GM21825 (cell line): ENCODE measurements around the gene MAL.
"Not testable (repeated sequence)": the region's sequence is repeated elsewhere in the genome, so short reads cannot be mapped to it uniquely, and the experiment has no call there.

Experiments
- ATAC-seq: cut with Tn5 transposase; IDR thresholded peaks from one replicate; pipeline ENCODE4 v1.9.1; 2021; ENCODE audit warnings: mild to moderate bottlenecking, moderate library complexity; ENCODE audit not compliant: unreplicated experiment

MAL gene

DNA sequence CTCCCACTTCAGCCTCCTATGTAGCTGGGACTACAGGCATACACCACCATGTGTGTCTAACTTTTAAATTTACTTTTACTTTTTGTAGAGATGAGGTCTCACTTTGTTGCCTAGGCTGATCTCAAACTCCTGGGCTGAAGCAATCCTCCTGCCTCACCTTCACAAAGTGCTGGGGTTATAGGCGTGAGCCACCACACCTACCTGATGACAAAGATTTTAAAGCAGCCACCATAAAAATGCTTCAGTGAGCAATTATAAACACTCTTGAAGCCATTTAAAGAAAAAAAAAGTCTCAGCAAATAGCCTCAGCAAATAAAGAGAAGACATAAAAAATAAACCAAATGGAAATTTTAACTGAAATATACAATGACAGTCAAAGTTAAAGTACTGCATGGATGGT is 60.5 kb downstream of the MAL start:
- no peak for ATAC-seq

GRCh38 chr2:95087379-95087778 is 61.9 kb downstream of the MAL start:
- no peak for ATAC-seq

DNA sequence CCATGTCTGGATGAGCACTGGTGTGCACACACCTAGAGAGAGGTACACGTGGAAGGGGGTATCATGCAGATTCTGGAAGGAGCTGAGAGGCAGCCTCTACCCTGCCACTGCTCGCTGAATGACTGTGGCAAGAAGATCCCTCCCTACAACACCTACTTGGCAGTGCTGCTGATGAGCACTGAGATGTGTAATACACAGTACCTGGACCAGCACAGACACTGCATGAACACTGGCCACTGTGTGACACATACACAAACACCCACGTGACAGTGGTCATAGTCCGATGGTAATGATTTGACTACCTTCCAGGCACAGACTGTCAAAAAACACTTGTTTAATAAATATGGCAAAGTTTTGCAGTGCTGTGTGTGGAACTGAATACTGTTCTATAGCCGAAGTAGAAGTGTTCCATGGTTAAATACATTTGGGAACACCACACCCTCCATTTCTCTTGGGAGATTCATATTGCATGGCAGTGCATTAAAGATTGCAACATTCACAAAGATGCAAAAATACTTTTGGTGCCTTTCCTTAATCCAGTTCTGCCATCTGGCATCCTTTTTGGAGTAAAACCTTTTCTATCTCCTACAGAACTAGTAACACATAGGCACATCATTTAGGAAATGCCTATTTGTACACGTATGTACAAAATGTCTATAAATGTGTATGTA is 66.5 kb downstream of the MAL start:
- ATAC-seq: no peak

DNA sequence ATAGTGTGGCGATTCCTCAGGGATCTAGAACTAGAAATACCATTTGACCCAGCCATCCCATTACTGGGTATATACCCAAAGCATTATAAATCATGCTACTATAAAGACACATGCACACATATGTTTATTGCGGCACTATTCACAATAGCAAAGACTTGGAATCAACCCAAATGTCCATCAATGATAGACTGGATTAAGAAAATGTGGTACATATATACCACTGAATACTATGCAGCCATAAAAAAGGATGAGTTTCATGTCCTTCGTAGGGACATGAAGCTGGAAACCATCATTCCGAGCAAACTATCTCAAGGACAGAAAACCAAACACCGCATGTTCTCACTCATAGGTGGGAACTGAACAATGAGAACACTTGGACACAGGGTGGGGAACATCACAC is 72.8 kb downstream of the MAL start:
- ATAC-seq: not testable (repeated sequence)

DNA sequence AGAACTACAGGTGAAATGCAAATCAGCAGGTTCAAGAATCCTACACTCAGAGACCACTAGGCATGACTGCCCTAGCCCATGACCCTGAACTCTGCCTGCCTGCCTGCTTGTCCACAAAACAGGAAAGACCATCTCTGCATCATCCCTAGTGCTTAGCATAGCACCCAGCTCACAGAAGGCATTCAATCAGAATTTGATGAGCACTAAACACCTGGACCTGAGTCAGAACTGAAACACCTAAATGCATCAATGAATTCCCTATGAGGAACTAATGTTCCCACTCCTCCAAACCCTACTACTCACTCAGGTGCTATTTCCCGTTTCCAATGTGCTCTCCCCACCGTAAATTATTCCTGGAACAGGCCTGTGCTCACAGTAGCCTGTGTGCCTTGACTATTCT is 74.4 kb downstream of the MAL start:
- no peak for ATAC-seq
